IMR-90 (cell line): Measurements from ENCODE around the gene FOXL3.

Experiments
- BHLHE40 ChIP-seq: fragments of 150-350 bp; IDR thresholded peaks from 2 replicates; pipeline ENCODE4 v1.6.1; 2016; ENCODE audit warnings: mild to moderate bottlenecking, low read depth, low read length
- CEBPB ChIP-seq: IDR thresholded peaks from 2 replicates; pipeline ENCODE4 v1.6.1; 2012; ENCODE audit warnings: low read depth, low read length, improper control_type of control experiment
- CHD1 ChIP-seq: IDR thresholded peaks from 2 replicates; pipeline ENCODE4 v1.6.1; 2012; ENCODE audit warnings: low read depth, low read length, improper control_type of control experiment
- MXI1 ChIP-seq: IDR thresholded peaks from 2 replicates; pipeline ENCODE4 v1.6.1; 2012; ENCODE audit warnings: low read depth, mild to moderate bottlenecking, low read length, moderate library complexity, borderline replicate concordance
- NFE2L2 ChIP-seq: fragments of 150-350 bp; IDR thresholded peaks from 2 replicates; pipeline ENCODE4 v1.6.1; 2016; ENCODE audit warnings: low read depth, mild to moderate bottlenecking, low read length
- POLR2A ChIP-seq: IDR thresholded peaks from 2 replicates; pipeline ENCODE4 v1.6.1; 2012; ENCODE audit warnings: mild to moderate bottlenecking, low read depth, low read length
- RAD21 ChIP-seq: IDR thresholded peaks from 2 replicates; pipeline ENCODE4 v1.6.1; 2012; ENCODE audit warnings: low read length, improper control_type of control experiment
- RCOR1 ChIP-seq: IDR thresholded peaks from 2 replicates; pipeline ENCODE4 v1.6.1; 2012; ENCODE audit warnings: mild to moderate bottlenecking, low read length, improper control_type of control experiment; ENCODE audit not compliant: insufficient replicate concordance
- RFX5 ChIP-seq: IDR thresholded peaks from 2 replicates; pipeline ENCODE4 v1.8.0; 2012; ENCODE audit warnings: low read depth, mild to moderate bottlenecking, low read length, moderate library complexity
- SMC3 ChIP-seq: fragments of 150-350 bp; IDR thresholded peaks from 2 replicates; pipeline ENCODE4 v1.6.1; 2016; ENCODE audit warnings: low read depth, mild to moderate bottlenecking, antibody characterized with exemption, low read length, moderate library complexity
- USF2 ChIP-seq: fragments of 150-350 bp; IDR thresholded peaks from 2 replicates; pipeline ENCODE4 v1.6.1; 2017; ENCODE audit warnings: mild to moderate bottlenecking, antibody characterized with exemption, low read length, low read depth
- TF ChIP-seq, protein P1 (sequence below): conservative IDR thresholded peaks from 2 replicates; pipeline ENCODE4 v1.5.1; 2012; ENCODE audit warnings: mild to moderate bottlenecking, low read depth, low read length, improper control_type of control experiment

GRCh38 chr7:300048-300447, 10.1 kb downstream of the FOXL3 start:
- no peak for TF ChIP-seq USF2
- TF ChIP-seq, protein P1, sequence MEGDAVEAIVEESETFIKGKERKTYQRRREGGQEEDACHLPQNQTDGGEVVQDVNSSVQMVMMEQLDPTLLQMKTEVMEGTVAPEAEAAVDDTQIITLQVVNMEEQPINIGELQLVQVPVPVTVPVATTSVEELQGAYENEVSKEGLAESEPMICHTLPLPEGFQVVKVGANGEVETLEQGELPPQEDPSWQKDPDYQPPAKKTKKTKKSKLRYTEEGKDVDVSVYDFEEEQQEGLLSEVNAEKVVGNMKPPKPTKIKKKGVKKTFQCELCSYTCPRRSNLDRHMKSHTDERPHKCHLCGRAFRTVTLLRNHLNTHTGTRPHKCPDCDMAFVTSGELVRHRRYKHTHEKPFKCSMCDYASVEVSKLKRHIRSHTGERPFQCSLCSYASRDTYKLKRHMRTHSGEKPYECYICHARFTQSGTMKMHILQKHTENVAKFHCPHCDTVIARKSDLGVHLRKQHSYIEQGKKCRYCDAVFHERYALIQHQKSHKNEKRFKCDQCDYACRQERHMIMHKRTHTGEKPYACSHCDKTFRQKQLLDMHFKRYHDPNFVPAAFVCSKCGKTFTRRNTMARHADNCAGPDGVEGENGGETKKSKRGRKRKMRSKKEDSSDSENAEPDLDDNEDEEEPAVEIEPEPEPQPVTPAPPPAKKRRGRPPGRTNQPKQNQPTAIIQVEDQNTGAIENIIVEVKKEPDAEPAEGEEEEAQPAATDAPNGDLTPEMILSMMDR, result no peak
- no peak for TF ChIP-seq POLR2A
- TF ChIP-seq CHD1, result no peak
- TF ChIP-seq RAD21, result no peak
- TF ChIP-seq SMC3, result no peak
- TF ChIP-seq RCOR1, result no peak
- TF ChIP-seq RFX5, result no peak
- no peak for TF ChIP-seq CEBPB
- no peak for TF ChIP-seq NFE2L2
- no peak for TF ChIP-seq BHLHE40
- TF ChIP-seq MXI1, result no peak
